ENCODE data around the gene LRMDA.
"Not testable (repeated sequence)": the region's sequence is repeated elsewhere in the genome, so short reads cannot be mapped to it uniquely, and the experiment has no call there.

The LRMDA gene

GRCh38 chr10:76038696-76039095, 607.3 kb downstream of the LRMDA start:
- no peak for DNase-seq

DNA sequence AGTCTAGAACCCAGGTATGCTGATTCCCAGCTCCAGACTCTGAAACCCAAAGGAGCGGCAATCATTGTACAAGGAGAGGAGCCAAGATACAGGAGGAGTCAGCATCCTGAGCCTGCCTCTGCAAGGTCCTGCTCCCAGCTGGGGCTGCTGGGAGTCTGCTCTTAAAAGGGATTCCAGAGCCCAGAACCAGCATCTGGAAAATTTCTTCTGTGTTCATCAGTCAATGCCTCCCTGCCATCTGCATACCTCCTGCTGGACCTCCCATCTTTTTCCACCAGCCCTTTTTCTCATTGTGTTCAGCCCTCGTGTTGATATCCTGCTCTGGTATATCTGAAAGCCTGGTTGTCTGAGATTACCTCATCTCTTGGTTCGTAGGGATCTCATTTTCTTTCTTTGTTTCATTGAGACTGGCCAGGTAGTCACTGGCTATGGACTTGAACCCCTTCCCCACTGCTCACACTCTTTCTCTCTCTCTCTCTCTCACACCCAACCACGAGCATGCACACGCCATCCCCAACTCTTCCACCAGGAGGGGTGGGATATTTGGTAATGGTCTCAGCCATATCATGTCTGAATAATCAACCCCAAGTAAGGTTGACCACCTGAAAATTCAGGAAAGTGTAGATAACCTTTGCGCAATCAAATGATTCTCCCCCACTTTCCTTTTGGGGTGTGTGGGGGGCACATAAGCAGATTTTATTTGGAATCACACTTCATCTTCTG, 608.8 kb downstream of the LRMDA start:
- no peak for DNase-seq

DNA sequence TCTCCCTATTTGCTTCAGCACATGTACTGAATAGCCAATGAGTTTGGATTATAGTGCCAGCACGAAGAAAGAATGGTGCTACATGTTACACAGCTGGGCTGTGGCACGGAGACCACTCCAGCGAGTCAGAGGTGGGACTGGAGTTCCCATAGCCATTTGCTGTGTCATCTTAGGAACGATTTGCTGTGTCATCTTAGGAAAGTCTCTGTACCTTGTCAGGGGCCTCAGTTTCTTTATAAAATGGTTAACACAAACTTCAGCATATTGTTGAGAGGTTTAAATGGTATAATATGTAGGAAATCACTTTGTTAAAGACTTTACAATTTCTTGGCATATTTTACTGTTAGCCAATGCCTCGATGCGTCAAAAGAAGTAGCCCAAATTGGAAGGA, 609.4 kb downstream of the LRMDA start:
- no peak for DNase-seq

GRCh38 chr10:76041551-76041950, 610.1 kb downstream of the LRMDA start:
- no peak for DNase-seq

DNA sequence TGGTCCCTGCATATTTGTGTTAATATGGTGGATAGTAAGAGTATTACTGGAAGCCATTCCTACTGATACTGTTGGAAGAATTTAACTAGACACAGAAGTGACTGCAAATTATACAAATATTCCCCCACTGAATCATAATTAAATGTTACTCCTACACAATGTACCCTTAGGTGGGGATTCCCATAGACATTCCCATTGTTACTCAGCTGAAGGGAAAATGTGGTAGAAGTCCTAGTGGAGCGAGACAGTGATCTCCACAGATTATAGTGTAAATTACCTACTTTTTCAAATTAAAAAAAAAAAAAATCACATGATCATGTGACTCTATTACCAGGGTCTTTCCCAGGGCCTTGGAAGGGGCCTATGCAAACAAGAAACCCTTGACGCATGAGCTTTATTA, 611.8 kb downstream of the LRMDA start:
- DNase-seq, result no peak

GRCh38 chr10:76044751-76045150, 613.3 kb downstream of the LRMDA start:
- DNase-seq, result no peak

GRCh38 chr10:76045174-76045573, 613.8 kb downstream of the LRMDA start:
- no peak for DNase-seq

DNA sequence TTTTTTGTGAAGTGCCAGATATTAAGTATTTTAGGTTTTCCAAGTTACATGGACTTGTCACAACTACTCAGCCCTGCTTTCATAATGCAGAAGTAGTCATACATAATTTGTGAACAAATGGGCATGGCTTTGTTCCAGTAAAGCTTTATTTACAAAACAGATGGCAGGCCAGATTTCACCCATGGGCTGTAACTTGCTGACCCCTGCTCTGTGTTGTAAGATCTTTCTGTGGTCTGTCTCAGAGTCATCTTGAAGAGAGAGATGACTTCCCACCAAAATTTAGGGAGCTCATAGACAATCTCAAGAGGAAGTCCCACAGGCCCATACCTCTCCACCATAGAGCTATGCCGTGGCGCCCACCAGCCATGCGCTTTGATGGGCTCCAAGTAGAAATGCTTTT, 616.1 kb downstream of the LRMDA start:
- no peak for DNase-seq

DNA sequence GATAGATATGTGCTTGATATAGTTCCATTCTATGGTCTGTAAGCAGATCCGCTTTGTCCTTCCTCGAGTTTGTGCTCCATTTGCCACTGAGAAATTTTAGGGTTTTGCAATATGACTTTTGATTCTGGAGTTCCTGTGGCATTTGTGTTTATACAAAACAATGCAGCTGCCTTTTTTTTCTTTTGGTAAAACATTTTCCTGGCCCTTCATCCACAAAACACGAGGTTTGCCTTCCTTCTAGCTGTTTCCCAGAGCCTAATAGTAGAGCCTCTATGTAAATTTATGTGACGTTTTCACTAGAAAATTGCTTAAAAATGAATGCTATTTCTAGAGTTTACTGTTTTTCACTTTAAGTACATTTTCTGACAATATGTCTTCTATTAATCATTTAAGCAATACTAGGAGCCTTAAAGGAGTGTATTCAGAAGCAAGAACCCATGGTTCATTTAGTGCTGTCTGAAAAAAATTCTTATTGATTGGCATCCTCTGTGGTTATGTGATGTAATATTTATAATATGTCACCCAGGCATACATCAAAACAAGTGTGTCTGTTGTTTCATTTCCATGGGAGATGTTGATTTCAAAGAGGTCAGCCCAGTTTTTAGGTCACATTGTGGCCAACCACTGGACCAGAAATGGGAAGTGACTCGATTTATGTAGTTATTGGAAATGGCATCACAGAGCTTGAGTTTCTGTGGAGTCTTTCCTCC, 618.3 kb downstream of the LRMDA start:
- DNase-seq, result no peak

DNA sequence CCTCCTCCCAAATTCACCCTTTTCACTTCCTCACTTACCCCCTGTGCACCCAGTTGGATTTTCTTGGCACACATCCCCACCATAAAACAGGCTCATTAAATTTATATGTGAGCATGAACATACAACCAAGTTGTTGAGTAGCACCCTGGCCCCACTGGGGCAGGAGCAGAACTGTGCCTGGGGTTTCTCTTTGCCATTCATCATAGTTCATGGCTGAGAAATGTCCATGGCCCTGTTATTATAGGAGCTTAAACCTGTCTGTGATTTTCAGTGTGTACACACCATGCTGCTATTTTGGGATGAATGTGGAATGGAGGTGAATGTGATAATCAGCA, 618.8 kb downstream of the LRMDA start:
- DNase-seq, result no peak

GRCh38 chr10:76051007-76051936, 619.8 kb downstream of the LRMDA start:
- DNase-seq, result no peak

DNA sequence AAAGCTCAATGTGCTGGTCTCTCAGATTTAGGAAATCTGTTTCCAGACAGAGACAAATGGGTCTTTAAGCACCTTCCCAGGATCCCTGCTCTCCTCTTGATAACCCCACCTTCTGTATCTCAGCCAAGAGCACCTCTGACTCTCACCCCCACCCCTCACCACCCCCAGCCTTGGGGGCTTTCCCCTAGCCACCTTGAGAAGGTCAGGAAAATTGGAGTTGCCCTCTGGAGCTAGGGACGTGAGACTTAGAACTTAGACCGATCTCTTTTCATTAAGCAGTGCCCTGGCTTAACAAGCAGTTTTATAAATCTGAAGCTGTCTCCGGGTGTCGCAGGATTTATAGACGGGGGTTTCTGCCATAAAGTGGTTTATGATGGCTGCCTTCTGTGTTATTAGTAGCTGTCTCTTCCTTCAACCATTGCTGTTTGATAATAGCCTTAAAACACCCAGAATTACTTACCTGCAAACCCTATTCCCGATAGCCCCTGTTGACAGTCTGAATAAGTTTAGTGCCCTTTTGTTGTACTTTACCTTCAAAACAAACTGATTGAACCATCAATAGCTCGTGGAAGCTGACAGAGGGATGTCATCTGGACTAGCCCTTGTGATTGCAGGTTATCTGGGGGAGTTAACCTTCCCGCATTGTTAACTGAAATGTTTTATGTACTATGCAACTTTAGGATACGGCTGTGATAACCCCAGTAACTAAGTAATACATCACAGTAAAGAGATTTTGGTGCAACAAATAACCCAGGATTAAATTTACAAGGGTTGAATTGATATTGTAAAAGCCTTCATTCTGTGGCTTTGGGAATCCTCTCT, 621.5 kb downstream of the LRMDA start:
- no peak for DNase-seq

GRCh38 chr10:76055466-76055865, 624.0 kb downstream of the LRMDA start:
- no peak for DNase-seq

DNA sequence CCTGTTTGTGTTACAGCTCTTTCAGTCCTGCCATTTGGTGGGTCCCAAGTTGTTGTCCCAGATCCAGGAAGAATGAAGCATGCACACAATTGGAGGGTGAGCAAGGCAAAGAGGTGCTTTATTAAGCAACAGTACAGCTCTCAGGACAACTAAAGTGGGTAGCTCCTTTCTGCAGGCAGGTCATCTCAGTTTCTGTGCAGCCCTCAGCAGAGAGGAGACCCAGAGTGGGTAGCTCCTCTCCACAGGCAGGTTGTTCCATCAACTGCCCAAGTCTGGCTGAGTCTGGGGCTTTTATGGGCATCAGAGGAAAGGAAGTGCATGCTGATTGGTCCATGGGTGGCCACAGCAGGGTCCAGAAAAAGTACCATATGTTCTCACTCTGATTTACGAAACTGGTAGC, 624.5 kb downstream of the LRMDA start:
- DNase-seq, result no peak

DNA sequence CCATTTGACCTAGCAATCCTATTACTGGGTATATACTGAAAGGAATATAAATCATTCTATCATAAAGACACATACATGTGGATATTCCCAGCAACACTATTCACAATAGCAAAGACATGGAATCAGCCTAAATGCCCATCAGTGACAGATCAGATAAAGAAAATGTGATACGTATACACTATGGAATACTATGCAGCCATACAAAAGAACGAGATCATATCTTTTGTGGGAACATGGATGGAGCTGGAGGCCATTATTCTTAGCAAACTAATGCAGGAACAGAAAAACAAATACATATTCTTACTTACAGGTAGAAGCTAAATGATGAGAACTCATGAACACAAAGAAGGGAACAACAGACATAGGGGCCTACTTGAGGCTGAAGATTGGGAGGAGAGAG, 629.6 kb downstream of the LRMDA start:
- not testable (repeated sequence) for DNase-seq

DNA sequence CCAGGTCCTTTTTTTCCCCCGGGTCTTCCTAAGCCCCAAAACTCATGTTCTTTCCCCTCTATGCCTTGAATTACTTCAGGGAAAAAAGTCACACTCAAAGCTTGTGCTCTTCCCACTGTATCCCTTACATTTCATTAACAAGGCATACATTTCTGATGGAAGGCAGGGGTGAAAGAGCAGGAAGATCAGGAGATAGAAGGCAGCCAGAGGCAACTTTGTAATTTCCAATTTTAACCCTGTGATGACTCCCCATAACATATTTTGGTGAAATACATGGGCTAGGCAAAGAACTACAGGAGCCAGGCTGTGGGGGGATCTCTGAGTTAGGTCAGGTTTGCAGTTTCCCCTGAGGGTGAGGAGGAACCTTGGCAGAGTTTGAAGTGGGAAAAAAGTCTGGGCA, 635.0 kb downstream of the LRMDA start:
- no peak for DNase-seq

GRCh38 chr10:76067447-76067846, 636.0 kb downstream of the LRMDA start:
- no peak for DNase-seq

GRCh38 chr10:76068856-76069255, 637.4 kb downstream of the LRMDA start:
- DNase-seq, result no peak

DNA sequence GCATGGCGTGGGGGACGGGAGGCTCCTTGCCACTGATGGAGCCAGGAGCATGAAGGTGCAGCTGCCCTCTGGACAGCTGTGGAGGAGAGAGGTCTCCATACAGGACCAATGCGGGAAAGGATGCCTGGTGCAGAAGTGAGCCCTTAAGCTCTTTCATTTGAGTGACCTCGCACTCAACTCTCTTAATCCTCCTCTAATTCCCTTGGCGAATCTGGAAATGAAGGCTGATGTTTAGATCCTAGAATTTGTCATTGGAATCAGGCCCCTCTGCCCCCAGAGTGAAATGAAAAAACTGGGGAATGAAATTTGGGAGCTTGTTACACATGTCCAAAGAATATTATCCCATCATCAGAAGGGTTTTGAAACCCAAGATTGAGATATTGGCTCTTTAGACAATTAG, 639.5 kb downstream of the LRMDA start:
- no peak for DNase-seq

GRCh38 chr10:76071653-76072365, 640.4 kb downstream of the LRMDA start:
- DNase-seq, result no peak

- no peak for DNase-seq
These were observed 641.0 kb downstream of the LRMDA start for GRCh38 chr10:76072384-76072783.

DNA sequence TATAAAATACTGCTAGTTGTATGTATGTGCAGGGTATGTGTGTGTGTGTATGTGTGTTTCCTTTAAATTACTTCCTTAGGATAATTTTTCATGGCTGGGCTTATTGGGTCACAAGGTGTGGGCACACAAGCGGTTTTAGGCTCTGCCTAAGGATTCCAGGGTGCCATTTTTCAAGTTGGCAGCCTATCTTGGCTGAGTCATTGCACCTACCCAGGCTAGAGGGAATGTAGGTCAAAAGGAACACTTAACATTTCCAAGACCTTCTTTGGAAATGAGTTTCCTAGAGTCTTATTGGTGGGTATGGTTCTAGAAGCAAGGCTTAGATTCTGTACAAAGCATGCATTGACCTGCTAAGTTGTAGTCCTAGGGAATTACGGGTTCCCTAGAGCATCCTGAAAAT, 642.1 kb downstream of the LRMDA start:
- DNase-seq, result no peak
